ENCODE measurements around the gene CHD9. TPM values are rescaled to one million over a fixed set of nuclear protein-coding genes. Genes with fewer than 3 reads are reported as not detected.

The CHD9 gene
- total RNA-seq, 1 experiment from 2014 or later: 18.9 TPM

DNA sequence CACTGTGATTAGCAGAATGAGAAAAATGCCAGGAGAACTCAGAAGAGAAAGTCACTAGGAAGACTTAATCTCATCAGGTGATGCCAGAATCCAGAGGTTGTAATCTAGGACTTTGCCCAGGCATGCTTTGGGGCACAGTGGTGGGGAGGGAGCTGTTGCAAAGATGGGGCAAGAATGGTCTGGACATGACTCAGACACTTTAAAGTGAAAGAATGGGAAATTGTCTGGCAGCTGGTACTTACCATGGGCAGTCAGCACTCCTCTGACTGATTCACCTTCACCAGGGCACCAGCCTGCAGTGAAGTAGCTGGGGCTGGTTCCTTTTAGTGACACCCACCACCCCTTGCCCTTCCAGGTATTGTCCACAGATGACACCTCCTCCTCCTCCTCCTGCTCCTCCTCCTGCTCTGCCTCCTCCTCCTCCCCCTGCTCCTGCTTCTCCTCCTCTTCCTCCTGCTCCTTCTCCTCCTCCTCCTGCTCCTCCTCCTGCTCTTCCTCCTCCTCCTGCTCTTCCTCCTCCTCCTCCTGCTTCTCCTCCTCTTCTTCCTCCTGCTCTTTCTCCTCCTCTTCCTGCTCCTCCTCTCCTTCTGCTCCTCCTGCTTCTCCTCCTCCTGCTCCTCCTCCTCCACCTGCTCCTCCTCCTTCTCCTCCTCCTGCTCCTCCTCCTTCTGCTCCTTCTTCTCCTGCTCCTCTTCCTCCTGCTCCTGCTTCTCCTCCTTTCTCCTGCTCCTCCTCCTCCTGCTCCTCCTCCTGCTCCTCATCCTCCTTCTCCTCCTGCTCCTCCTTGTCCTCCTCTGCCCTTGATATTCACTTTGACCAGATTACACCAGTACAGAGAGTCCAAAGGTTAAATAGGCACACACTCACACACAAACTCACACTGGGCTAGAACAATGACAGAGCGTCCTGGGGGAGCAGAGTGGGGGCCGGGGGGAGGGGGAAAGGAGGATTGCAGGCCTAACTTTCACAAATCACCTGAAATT lies 2.0 kb upstream of the CHD9 start, which contains the start of gene CHD9NB:
TSS of gene CHD9NB (minus strand) at position 379 of the 983 bp plus-strand sequence. CDS start 8,739 bp downstream, outside the sequence.
- Histone ChIP-seq H3K9me2 (ENCODE audit: insufficient read depth) (no peaks in the 10 kb centered on the region), H3K4me2 (ENCODE audit: low read length) (peak within 1 kb of the TSS; percentile 77), H3K27me3 (ENCODE audit: insufficient read depth, low read length) (no peaks in the 10 kb centered on the region), H4K20me1 (ENCODE audit: insufficient read depth) (no peaks in the 10 kb centered on the region), H3K79me2 (ENCODE audit: insufficient read depth, low read length) (peaks cover 30% of the 10 kb centered on the region), H2AFZ (ENCODE audit: low read depth, low read length, poor library complexity, severe bottlenecking) (no peak within 1 kb of the TSS), H3K4me3 (replicated peaks in 1 of 2; ENCODE audit: low read depth in 1 of 2, low read length in 2 of 2) (peak within 1 kb of the TSS; percentile 52 to 58), H3K27ac (ENCODE audit: low read depth, low read length) (peak within 1 kb of the TSS; percentile 78), H3K4me1 (ENCODE audit: control insufficient read depth in 1 of 2, insufficient read depth in 2 of 2, low read length in 2 of 2) (peaks cover 13 to 45% of the 10 kb centered on the region in 2 experiments), H3K9ac (ENCODE audit: low read length) (peak within 1 kb of the TSS; percentile 39), H3K9me3 (ENCODE audit: control insufficient read depth in 1 of 2, insufficient read depth in 1 of 2, low read depth in 1 of 2, low read length in 2 of 2) (no peaks in the 10 kb centered on the region), H3K36me3 (ENCODE audit: control insufficient read depth in 1 of 2, insufficient read depth in 2 of 2, low read length in 2 of 2) (no peaks in the 10 kb centered on the region; a peak in 1 of 4 replicates)
- ATAC-seq (peak; percentile 68), DNase-seq (ENCODE audit: low read depth, low spot score) (peak; percentile 73)
- CTCF ChIA-PET: no interaction called here
- POLR2A ChIA-PET: no interaction called here
- BruUV-seq (replicated peaks): no TSS peak
- intact Hi-C loops (cut with micrococcal nuclease): loop anchor here (5.0 kb wide), 1 partner anchor 449 kb away; the partner anchor contains the start of gene AKTIP
- RAD21 ChIA-PET (ENCODE audit: low non-redundant PET in 1 of 2, low total read pairs in 2 of 2, uncharacterized antibody in 2 of 2, unreplicated experiment in 2 of 2): no interaction called here
- peak; percentile 43 for TF ChIP-seq SP1 (IDR thresholded peaks at IDR 0.05; ENCODE audit: low read depth)
- TF ChIP-seq POLR2AphosphoS5 (IDR thresholded peaks at IDR 0.05; ENCODE audit: low read depth, low read length): peak; percentile 85
- TF ChIP-seq, protein P1, sequence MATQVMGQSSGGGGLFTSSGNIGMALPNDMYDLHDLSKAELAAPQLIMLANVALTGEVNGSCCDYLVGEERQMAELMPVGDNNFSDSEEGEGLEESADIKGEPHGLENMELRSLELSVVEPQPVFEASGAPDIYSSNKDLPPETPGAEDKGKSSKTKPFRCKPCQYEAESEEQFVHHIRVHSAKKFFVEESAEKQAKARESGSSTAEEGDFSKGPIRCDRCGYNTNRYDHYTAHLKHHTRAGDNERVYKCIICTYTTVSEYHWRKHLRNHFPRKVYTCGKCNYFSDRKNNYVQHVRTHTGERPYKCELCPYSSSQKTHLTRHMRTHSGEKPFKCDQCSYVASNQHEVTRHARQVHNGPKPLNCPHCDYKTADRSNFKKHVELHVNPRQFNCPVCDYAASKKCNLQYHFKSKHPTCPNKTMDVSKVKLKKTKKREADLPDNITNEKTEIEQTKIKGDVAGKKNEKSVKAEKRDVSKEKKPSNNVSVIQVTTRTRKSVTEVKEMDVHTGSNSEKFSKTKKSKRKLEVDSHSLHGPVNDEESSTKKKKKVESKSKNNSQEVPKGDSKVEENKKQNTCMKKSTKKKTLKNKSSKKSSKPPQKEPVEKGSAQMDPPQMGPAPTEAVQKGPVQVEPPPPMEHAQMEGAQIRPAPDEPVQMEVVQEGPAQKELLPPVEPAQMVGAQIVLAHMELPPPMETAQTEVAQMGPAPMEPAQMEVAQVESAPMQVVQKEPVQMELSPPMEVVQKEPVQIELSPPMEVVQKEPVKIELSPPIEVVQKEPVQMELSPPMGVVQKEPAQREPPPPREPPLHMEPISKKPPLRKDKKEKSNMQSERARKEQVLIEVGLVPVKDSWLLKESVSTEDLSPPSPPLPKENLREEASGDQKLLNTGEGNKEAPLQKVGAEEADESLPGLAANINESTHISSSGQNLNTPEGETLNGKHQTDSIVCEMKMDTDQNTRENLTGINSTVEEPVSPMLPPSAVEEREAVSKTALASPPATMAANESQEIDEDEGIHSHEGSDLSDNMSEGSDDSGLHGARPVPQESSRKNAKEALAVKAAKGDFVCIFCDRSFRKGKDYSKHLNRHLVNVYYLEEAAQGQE (IDR thresholded peaks at IDR 0.05; ENCODE audit: low read depth): no peak
- peak; percentile 51 for TF ChIP-seq POLR2A (IDR thresholded peaks at IDR 0.05; ENCODE audit: borderline replicate concordance, extremely low read depth, insufficient read depth, insufficient read length)
- TF ChIP-seq ELF1 (IDR thresholded peaks at IDR 0.05; ENCODE audit: borderline replicate concordance, low read depth): no peak
- TF ChIP-seq MAX (IDR thresholded peaks at IDR 0.05): peak; percentile 48; the same call in 1 of the 2 replicates
- 0 out of 2 replicates have a peak, but pooled peaks have one; percentile 49 for TF ChIP-seq CEBPB (IDR thresholded peaks at IDR 0.05; ENCODE audit: low read depth)
- no peak for TF ChIP-seq ZBTB33 (IDR thresholded peaks at IDR 0.05; ENCODE audit: extremely low read depth, insufficient replicate concordance, low read length)

Data from HCT116 (cell line).